Measurements from ENCODE around the gene TTC39C.
A peak's percentile ranks its signal among the peaks of the same experiment; 100 is the strongest.
"Not testable (repeated sequence)": the region's sequence is repeated elsewhere in the genome, so short reads cannot be mapped to it uniquely, and the experiment has no call there.

Gene TTC39C

DNA sequence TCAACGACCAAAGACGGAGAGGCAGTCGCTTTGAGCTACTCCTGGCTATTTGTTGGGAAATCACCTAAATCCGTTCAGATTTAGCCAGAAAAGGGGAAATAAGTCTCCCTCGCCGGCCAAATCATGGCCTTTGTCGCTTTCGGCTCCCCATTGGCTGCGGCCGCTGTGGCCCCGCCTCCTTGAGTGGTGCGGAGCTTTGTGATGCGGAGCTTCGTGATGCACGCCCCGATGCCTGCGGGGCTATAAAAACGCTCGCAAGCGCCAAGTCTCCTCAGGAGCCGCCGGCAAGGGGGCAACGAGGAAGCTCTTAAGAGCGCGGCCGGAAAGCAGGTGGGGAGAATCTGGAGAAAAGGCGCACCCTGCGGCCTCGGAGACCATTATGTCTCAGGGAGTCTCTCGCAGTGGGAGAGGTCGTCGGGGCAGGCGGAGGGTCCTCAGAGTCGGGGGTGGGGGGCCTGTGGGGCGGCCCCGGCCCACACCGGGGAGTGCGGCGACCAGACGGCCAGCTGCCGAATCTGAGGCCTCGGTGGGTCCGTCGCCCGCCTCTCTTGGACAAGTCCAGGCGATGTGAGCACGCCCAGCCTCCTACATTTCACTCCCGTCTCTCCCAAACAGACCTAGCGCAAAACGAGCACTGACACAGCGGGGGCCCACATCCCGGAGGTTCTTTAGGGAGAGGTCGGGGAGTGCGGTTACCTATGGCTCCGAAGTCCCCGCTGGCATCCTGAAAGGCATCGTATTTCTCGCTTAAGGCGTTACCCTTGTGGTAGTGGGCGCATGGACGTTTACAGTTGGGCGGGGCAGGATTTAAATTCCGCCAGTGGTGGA lies 124.4 kb downstream of the TTC39C start, which contains the start of gene CABYR:
Gene CABYR (plus strand): TSS at position 274 of the 828 bp plus-strand sequence. CDS start 4,053 bp downstream, outside the sequence.
- FAIRE-seq, result peak; percentile 70

DNA sequence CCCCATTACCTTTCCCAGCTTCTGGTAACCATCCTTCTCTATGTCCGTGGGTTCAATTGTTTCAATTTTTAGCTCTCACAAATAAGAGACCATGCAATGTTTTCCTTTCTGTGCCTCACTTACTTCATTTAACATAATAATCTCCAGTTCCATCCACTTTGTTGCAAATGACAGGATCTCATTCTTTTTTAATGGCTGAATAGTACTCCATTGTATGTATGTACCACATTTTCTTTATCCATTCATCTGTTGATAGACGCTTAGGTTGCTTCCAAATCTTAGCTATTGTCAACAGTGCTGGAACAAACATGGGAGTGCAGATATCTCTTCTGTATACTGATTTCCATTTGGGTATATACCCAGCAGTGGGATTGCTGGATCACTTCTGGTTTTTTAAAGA lies 126.1 kb downstream of the TTC39C start:
- FAIRE-seq, result no peak

DNA sequence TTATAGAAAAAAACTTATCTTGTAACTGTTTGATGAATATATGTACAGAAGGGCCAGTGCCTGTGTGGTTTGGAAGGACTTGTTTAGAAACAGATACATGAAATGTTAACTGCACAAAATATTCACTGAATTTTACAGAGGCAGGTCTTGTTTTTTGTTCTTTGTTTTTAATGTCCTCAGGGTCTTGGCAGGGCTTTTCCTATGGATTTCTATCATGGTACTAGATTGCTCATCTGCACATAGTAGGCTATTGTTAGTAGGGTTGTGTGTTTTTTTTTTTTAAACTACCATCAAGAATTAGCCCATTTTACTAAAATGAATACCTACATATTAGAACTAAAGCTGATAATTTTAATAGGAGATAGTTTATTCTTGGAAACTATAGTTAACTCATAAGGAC lies 127.8 kb downstream of the TTC39C start:
- FAIRE-seq, result no peak

DNA sequence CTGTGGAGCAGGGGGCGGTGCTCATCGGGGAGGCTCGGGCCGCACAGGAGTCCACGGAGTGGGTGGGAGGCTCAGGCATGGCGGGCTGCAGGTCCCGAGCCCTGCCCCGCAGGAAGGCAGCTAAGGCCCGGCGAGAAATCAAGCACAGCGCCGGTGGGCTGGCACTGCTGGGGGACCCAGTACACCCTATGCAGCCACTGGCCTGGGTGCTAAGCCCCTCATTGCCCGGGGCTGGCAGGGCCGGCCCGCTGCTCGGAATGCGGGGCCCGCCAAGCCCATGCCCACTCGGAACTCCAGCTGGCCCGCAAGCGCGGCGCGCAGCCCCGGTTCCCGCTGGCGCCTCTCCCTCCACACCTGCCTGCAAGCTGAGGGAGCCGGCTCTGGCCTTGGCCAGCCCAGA lies 135.0 kb downstream of the TTC39C start:
- FAIRE-seq, result not testable (repeated sequence)

DNA sequence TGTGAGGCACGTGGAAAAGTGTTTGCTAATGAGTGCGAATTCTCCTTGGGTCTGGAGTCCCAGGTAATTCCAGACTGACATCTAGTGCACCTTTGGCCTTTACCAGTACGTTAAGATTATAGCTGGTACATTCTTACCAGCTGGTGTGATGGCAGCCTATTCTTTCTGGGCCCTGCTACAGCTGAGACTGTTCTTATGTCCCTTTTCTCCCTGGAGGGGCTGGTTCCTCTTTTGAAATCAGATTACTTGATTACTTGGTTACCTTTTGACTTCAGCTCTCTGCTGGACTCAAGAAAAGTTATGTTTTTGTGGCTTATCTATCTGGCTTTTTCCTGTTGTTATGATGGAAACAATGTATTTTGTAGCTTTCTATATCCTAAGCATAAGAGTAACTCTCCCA lies 138.8 kb downstream of the TTC39C start:
- FAIRE-seq, result no peak

DNA sequence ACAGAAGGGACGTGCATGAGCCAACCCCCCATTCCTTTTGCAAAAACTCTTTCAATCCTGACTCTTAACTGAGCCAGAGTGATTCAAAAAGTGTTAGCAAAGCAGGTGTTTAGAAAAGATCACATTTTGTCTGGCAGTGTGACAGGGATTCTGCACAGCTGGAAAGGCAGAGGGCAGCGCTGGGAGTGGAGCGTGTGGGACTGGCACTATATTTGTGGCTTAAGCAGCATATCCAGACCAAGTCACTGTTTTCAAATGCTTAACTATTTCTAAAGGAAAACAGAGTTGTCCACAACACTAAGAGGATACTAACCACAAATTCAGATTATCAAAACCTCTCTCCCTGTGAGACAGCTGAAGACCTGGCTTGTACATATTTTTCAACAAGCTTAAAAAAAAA lies 143.3 kb downstream of the TTC39C start:
- FAIRE-seq, result no peak

DNA sequence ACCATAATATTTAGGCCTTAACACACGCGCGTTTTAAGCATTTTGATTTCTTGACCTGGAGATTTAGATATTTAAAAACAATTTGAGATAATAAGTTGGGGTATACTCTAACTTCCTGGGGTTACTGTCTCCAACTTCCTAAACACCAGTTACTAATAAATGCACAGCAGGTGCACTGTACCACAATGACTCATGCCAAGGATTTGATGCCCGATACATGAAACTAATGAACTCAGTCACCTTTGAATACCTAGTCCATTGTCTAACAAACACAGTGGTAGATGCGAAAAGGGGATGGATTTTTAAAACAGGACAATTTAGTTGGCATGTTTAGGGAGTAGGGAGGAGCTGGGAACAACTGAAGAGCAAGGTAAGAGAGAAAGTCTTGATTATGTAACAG lies 145.5 kb downstream of the TTC39C start:
- FAIRE-seq, result no peak

DNA sequence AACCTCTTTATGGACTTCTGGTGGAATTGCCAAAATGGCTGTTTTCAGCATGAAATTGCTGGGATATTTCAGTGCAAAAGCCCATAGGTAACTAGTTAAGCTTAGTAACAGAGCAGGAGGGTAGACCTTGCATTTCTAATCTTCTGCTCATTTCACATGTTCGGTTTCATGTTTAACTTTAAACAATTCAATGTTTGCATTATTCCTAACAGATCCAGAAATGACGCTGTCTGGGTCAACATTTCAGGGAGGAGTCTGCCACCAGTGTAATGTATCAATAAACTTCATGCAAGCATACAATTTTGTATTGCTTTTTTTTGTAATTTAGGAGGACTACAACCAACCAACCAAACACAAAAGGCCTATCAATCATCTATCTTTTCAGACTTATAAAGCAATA lies 146.8 kb downstream of the TTC39C start:
- no peak for FAIRE-seq

DNA sequence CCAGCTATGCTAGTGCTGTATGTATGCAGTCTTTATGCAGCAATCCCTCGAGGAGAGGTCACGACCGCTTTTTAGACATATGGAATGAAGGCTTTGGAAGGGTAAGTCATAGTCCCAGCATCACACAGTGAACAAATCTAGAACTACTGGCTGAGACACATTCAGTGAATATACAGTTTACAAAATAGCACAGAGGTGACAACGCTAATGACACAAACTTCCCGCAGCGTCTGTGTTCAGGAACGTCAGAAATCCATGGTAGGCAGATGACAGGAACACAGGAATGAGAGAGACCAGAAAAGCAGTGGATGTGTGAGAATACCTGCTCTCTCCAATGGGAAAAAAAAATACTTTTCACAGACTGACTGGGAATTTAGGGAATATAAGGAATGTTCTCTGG lies 153.9 kb downstream of the TTC39C start:
- no peak for FAIRE-seq

DNA sequence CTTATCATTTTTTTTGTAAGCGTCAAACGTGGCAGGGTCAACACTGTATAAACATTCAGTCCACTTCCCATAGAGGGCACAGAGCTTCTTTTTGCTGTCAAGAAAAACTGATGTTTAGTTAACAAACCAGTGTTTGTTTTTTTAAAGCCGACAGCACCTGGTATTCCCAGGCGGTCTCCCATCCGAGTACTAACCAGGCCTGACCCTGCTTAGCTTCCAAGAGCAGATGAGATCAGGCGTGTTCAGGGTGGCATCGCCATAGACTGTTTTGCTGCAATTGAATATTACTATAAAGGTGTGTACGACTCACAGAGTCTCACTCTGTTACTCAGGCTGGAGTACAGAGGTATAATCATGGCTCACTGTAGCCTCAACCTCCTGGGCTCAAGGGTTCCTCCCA lies 155.8 kb downstream of the TTC39C start:
- FAIRE-seq, result no peak

DNA sequence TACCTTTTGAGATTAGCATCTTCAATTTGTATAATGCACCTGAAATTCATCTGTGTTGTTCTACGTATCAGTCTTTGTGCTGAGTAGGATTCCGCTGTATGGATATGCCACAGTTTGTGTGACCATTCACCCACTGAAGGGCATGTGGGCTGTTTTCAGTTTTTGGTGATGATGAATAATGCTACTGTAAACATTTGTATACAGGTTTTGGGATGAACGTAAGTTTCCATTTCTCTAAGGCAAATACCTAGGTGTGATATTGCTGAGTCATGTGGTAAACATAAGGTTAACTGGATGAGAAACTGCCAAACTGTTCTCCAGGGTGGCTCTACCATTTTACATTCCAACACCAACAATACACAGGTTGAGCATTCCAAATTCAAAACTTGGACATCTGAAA lies 159.4 kb downstream of the TTC39C start:
- FAIRE-seq, result no peak

DNA sequence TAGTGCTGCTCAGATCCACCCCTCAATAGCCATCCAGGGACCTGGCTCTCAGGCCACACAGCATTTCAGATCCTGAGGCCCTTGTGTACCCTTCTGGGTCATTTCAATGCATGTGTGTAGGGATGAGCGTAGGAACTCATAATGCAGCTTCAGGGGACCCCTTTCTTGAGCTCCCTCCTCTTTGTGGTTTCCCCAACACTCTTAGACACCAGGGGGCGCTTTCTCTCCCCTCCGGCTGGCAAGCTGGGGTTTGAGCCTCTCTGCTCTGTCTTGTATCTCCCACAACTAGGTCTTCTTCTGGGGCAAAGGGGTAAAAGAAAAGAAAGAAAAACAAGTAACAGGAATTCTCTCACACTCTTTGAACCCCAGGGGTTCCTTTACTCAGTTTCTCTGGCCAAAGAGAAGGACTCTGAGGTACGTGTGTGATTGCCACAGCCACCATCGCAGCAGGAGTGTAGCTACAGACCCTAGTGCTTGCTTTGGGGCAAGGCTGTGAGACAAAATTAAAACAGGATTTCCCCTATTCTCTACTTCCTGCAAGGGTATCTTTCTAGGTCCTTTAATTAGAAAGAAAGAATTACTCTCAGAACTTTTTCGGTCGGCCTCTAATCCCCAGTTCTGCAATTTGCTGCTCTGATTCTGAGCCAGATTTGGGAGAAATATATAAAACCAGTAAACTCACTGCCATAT lies 162.3 kb downstream of the TTC39C start:
- no peak for FAIRE-seq

DNA sequence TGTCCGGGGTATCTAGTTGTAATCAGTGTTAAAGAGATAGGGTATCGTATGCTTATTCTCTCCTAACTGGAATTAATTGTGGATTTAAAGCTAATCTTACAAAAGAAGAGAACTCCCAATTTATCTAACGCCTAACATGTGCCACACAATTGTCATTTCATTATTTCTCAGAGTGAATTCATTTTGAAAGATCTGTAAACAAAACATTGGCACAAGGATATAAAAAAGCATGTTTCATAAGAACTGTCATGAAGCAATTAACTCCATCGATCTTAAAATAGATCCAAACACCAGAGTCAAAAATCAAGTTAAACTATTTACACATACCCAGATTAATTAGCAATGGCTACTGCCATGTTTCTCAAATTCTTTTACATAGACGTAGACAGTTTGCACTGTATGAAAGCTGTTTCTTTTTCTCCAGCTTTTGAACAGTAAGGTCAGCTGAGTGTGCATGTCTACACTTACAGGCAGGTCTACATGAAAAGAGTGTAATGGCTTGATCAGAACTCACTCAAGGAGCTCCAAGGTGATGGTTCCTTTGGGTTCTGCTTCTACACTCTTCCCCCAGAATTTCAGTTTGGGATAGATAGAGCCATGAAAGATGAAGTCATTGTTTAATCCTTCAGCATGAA lies 163.1 kb downstream of the TTC39C start:
- no peak for FAIRE-seq

DNA sequence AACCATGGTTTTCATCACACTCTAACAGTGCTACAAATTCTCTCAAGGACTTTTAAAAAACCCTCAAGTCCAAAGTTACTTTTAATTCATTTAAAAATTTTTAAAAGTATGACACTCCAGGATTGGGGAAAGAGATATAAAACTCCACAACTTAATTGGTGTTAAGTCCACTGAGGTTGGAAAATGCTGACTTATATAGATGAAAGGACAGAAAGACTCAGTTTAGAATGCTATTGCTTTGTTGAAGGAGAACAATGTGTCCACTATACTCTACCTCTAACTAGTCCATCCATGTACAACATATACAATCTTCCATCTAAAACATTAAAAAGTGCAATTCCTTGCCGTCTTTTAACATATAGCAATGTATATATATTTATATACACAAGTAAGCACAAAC lies 165.5 kb downstream of the TTC39C start:
- no peak for FAIRE-seq

DNA sequence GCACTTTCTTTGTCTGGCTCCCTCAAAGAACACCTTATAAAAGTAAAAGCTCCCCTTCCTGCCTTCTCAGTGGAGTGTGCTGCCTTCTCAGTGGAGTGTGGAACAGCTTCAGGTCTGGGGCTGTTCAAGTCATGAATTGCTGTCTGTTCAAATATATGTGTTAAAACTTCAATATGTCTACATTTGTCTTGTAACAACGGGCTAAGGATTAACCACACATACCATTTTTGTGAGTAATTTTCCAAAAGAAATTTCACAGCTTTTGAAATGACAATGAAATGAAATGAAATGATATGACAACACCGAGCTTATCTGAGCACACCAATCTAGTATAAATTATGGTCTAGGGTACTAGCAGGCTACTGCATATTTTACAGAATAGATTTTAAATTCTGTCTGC lies 167.3 kb downstream of the TTC39C start:
- FAIRE-seq, result no peak

All from endometrium (tissue), 2 donors.